B cell (primary cell): ENCODE data around the gene CCDC126.

Source experiments
- EZH2 ChIP-seq: IDR thresholded peaks from 2 replicates; pipeline ENCODE4 v1.6.1; 2012; ENCODE audit warnings: borderline replicate concordance, low read depth, mild to moderate bottlenecking, moderate library complexity, low read length; ENCODE audit not compliant: insufficient read depth, poor library complexity, severe bottlenecking
- TF ChIP-seq, protein P1 (sequence below): fragments of 200-600 bp; IDR thresholded peaks from one replicate; pipeline ENCODE4 v1.8.0; 2022; ENCODE audit warnings: antibody characterized with exemption, mild to moderate bottlenecking

DNA sequence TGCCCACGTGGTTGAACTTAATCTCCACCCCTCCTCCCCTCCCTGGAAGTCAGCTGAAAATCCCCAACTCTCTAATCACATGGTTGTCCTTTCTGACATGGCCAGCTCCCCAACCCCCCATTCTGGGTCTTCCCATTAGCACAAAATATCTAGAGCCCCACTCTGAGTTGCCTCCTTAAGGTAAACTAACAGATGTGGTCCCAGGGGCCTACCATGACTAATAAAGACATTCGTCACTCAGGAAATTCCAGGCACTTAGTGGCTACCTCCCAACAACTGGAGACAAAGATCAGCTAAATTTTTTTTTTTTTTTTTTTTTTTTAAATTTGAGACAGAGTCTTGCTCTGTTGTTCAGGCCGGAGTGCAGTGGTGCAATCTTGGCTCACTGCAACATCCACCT, 21.1 kb downstream of the CCDC126 start:
- TF ChIP-seq, protein P1, sequence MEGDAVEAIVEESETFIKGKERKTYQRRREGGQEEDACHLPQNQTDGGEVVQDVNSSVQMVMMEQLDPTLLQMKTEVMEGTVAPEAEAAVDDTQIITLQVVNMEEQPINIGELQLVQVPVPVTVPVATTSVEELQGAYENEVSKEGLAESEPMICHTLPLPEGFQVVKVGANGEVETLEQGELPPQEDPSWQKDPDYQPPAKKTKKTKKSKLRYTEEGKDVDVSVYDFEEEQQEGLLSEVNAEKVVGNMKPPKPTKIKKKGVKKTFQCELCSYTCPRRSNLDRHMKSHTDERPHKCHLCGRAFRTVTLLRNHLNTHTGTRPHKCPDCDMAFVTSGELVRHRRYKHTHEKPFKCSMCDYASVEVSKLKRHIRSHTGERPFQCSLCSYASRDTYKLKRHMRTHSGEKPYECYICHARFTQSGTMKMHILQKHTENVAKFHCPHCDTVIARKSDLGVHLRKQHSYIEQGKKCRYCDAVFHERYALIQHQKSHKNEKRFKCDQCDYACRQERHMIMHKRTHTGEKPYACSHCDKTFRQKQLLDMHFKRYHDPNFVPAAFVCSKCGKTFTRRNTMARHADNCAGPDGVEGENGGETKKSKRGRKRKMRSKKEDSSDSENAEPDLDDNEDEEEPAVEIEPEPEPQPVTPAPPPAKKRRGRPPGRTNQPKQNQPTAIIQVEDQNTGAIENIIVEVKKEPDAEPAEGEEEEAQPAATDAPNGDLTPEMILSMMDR: no peak
- no peak for TF ChIP-seq EZH2
